IgD-negative memory B cell (primary cell): ENCODE data around the gene SGCA. TPM values are rescaled to one million over a fixed set of nuclear protein-coding genes. Genes with fewer than 3 reads are reported as not detected.
A peak's percentile ranks its signal among the peaks of the same experiment; 100 is the strongest.

ENCODE experiments used
- H3K27ac Mint-ChIP-seq, 3 donors: one replicate each; pipeline ENCODE4 v1.8.0; 2020 to 2022; ENCODE audit warnings: mild to moderate bottlenecking in 3 of 3, mixed read lengths in 3 of 3, moderate library complexity in 1 of 3
- H3K27me3 Mint-ChIP-seq: one replicate; pipeline ENCODE4 v1.8.0; 2021; ENCODE audit warnings: mixed read lengths
- H3K36me3 Mint-ChIP-seq: one replicate; pipeline ENCODE4 v1.8.0; 2020; ENCODE audit warnings: mild to moderate bottlenecking, mixed read lengths
- H3K4me1 Mint-ChIP-seq, 3 donors: one replicate each; pipeline ENCODE4 v1.8.0; 2020 to 2022; ENCODE audit warnings: mixed read lengths in 3 of 3, mild to moderate bottlenecking in 1 of 3
- H3K4me3 Mint-ChIP-seq, 4 donors: one replicate each; pipeline ENCODE4 v1.8.0; 2020 to 2022; ENCODE audit warnings: mild to moderate bottlenecking in 4 of 4, mixed read lengths in 4 of 4, moderate library complexity in 3 of 4
- H3K9me3 Mint-ChIP-seq, 3 donors: one replicate each; pipeline ENCODE4 v1.8.0; 2020 to 2021; ENCODE audit warnings: mixed read lengths in 3 of 3, mild to moderate bottlenecking in 1 of 3
- polyA plus RNA-seq: library from polyadenylated mRNA; unstranded; fragments of 300-500 nt; fragmentation: Illumina TruSeq; gene quantifications from one replicate; pipeline ENCODE4 v1.2.3, GENCODE V29; 2021

SGCA gene
- polyA plus RNA-seq, 1 donor from 2014 or later, result 2.9 TPM

DNA sequence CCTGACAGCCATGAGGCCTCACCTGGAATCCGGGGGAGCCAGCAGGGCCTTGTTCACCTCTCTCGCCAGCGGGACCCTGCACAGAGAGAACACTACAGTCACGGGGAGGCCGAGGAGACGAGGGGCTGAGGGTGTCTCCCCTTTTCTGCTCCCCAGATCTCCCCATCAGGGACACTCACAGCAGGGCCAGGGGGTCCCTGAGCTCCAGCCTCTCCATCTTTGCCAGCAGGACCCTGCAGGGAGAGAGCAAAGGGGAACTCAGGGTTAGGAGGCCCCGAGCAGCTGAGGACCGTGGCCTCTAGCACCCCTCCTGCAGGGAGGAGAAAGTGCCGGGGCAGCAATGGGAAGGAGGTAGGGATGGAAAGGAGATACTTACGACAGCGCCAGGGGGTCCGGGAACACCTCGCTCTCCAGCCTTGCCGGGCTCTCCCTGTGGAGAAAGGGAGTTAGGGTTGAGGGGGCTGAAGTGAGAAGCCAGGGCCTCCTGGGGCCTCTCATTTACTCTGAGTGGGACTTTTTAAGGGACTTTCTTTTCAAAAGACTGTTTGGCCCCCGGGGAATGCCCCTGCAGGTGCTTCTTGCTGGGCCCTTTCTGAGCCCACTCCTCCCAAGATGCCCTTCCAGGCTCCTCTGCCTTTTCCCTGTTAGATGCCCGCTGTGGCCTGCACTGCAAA is 26.9 kb downstream of the SGCA start:
- H3K9me3 Mint-ChIP-seq, result no peaks in the 10 kb centered on the region
- no peaks in the 10 kb centered on the region for H3K36me3 Mint-ChIP-seq
- H3K27ac Mint-ChIP-seq, result peak overlapping the region in 1 of 3 donors; percentile 43
- H3K4me1 Mint-ChIP-seq, result peaks cover 0 to 2% (median 0%) of the 10 kb centered on the region in 3 donors
- peak overlapping the region in 1 of 4 donors; percentile 33 for H3K4me3 Mint-ChIP-seq
- H3K27me3 Mint-ChIP-seq, result no peaks in the 10 kb centered on the region

GRCh38 chr17:50194140-50194933 is 28.5 kb downstream of the SGCA start:
- Mint-ChIP-seq H3K27me3 (peaks cover 8% of the 10 kb centered on the region), H3K36me3 (no peaks in the 10 kb centered on the region), H3K27ac (peak overlapping the region in 1 of 3 donors; percentile 58), H3K4me1 (peaks cover 2 to 7% (median 4%) of the 10 kb centered on the region in 3 donors), H3K4me3 (no peak overlapping the region), H3K9me3 (no peaks in the 10 kb centered on the region)

- Mint-ChIP-seq H3K36me3 (no peaks in the 10 kb centered on the region), H3K9me3 (no peaks in the 10 kb centered on the region), H3K27me3 (peaks cover 10% of the 10 kb centered on the region), H3K4me3 (no peak overlapping the region), H3K27ac (peak overlapping the region in 1 of 3 donors; percentile 71), H3K4me1 (peaks cover 4 to 11% (median 5%) of the 10 kb centered on the region in 3 donors)
Observed at GRCh38 chr17:50194934-50195865, 29.4 kb downstream of the SGCA start.

DNA sequence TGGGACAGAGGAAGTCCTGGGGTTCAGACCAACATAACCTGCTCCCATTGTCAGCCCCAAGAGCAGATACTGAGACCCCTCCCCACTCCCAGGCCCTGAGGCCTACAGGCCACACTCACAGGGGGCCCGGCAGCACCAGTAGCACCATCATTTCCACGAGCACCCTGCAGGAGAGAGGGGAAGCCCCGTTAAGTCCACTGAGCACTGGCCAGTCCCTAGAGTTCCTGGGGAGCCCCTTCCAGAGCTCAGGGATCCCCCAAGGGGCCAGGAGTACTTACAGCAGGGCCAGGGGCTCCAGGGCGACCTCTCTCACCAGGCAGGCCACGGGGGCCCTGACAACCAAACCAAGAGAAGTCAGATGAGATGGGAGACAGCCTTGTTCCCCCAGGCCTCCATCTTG is 30.2 kb downstream of the SGCA start:
- H3K9me3 Mint-ChIP-seq, result no peaks in the 10 kb centered on the region
- peaks cover 18% of the 10 kb centered on the region for H3K27me3 Mint-ChIP-seq
- H3K4me3 Mint-ChIP-seq, result no peak overlapping the region
- no peaks in the 10 kb centered on the region for H3K36me3 Mint-ChIP-seq
- H3K4me1 Mint-ChIP-seq, result peaks cover 7 to 18% (median 8%) of the 10 kb centered on the region in 3 donors
- H3K27ac Mint-ChIP-seq, result no peak overlapping the region

DNA sequence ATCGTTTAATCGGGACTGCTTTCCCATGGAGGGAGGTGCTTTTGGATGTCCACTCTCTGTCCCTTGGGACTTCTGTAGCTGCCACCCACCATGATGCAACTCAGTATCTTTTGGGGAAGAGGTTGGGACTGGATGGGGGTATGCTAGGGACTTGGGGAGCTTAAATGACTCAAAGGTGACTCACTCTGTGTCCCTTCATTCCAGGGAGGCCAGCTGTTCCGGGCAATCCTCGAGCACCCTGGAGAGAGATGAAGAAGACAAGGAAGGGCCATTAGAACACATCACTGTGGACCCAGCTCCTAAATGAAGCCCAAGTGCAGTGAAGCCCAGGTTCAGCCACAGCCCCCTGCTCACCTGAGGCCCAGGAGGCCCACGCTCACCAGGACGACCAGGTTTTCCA is 31.0 kb downstream of the SGCA start:
- Mint-ChIP-seq H3K4me3 (no peak overlapping the region), H3K4me1 (peaks cover 8 to 21% (median 10%) of the 10 kb centered on the region in 3 donors), H3K9me3 (no peaks in the 10 kb centered on the region), H3K27me3 (peaks cover 22% of the 10 kb centered on the region), H3K27ac (no peak overlapping the region), H3K36me3 (no peaks in the 10 kb centered on the region)

DNA sequence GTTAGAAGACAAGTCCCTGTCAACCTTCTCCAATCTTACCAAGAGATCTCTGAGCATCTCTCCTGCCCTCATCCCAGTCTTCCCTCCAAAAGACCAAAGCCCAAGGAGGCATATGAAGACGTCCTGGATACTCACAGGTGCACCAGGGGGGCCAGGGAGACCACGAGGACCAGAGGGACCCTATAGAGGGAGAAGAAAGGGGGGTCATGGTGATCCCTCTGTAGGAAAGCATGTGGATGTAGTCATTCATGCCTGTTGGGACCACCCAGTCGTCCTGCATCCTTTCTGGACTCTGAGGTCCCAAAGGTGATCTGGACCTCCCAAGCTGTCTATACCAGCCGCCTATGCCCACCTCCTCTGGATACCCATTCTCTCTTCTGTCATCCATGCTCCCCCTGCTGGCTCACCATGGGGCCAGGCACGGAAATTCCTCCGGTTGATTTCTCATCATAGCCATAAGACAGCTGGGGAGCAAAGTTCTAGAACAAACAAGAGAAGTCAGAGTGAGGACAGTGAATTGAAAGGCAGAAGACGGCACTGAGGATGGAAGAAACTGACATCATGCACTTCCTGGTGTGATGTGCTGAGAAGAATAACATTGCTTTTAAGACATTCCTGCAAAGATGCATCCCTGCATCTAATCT is 32.3 kb downstream of the SGCA start:
- H3K9me3 Mint-ChIP-seq, result no peaks in the 10 kb centered on the region
- peaks cover 27% of the 10 kb centered on the region for H3K27me3 Mint-ChIP-seq
- peak overlapping the region in 2 of 3 donors; percentile 68 to 90 for H3K27ac Mint-ChIP-seq
- H3K4me1 Mint-ChIP-seq, result peaks cover 8 to 21% (median 9%) of the 10 kb centered on the region in 3 donors
- H3K4me3 Mint-ChIP-seq, result peak overlapping the region in 3 of 4 donors; percentile 17 to 72 (median 28)
- H3K36me3 Mint-ChIP-seq, result no peaks in the 10 kb centered on the region

- H3K9me3 Mint-ChIP-seq, result no peaks in the 10 kb centered on the region
- peak overlapping the region in 2 of 3 donors; percentile 88 to 95 for H3K27ac Mint-ChIP-seq
- H3K4me1 Mint-ChIP-seq, result peaks cover 8 to 21% (median 8%) of the 10 kb centered on the region in 3 donors
- H3K27me3 Mint-ChIP-seq, result peaks cover 37% of the 10 kb centered on the region
- H3K4me3 Mint-ChIP-seq, result peak overlapping the region in 1 of 4 donors; percentile 84
- H3K36me3 Mint-ChIP-seq, result no peaks in the 10 kb centered on the region
Observed at GRCh38 chr17:50199211-50199802, 33.5 kb downstream of the SGCA start.

DNA sequence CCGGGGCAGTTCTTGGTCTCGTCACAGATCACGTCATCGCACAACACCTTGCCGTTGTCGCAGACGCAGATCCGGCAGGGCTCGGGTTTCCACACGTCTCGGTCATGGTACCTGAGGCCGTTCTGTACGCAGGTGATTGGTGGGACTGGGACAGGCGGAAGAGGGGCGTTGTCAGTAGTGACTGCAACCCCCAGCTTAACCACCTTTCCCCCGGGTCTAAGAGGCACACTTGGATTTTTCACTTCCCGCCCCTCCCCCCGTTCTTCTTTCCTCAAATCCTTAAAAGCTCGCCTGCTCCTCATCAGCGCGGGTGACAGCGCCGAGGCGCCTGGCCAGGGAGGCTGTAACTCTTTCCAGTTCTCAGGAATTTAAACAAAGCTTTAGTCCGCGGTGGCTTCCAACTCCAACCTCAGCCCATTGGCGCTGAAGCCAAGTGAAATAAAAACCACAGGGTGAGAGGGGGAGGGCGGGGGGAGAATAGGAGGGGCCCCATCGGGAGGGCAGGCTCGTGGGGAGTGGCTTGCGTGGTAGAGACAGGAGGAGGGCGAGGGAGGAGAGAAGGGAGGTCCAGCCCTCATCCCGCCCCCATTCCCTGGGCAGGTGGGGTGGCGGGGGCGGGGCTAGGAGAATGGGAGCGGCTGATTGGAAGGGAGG is 34.1 kb downstream of the SGCA start:
- Mint-ChIP-seq H3K4me3 (peak overlapping the region; percentile 71 to 95 (median 88)), H3K27ac (peak overlapping the region; percentile 67 to 95 (median 88)), H3K27me3 (peaks cover 42% of the 10 kb centered on the region), H3K9me3 (no peaks in the 10 kb centered on the region), H3K36me3 (no peaks in the 10 kb centered on the region), H3K4me1 (peaks cover 8 to 21% (median 8%) of the 10 kb centered on the region in 3 donors)

DNA sequence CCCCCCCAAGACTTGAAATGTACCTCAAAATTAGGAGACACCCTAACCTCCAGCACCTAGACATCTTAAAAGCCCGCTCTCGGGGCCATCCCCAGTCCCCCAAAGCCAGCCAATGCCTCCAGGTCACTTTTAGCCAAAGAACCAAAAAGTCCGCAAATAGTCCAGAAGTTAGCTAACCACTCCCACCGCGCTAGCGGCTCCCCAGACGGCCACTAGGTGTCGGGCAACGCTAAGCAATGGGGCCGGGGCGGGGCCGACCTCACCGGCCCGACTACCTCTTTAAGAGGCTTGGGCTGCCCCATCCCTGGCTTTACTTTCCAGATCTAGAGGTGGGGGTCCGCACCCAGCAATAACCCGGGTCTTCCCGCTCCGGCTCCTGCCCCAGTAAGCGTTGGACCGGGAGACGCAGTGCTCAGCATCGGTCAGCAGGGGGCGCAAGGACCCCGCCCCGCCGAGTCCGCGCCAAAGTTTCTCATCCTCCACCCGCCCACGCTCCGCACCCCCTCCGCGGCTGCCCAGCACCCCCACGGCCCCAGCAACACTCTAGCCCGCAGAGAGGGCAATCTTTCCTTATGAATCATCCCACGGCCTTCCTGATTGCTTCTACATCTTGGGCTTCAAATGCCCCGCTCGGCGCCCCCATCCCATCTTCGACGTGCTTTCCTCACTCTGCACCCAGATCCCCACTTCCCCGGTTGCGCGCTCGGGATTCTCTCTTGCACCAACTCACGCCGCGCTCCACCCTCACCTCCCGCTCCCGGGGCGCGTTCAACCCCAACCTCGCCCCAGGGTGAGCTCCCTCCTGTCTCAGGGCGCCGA is 34.9 kb downstream of the SGCA start:
- H3K9me3 Mint-ChIP-seq, result no peaks in the 10 kb centered on the region
- H3K27me3 Mint-ChIP-seq, result peaks cover 48% of the 10 kb centered on the region
- H3K27ac Mint-ChIP-seq, result peak overlapping the region; percentile 67 to 95 (median 88)
- peaks cover 8 to 26% (median 8%) of the 10 kb centered on the region in 3 donors for H3K4me1 Mint-ChIP-seq
- H3K36me3 Mint-ChIP-seq, result no peaks in the 10 kb centered on the region
- peak overlapping the region; percentile 71 to 95 (median 88) for H3K4me3 Mint-ChIP-seq

- Mint-ChIP-seq H3K4me3 (peak within 1 kb of the TSS; percentile 71 to 95 (median 88)), H3K9me3 (no peaks in the 10 kb centered on the region), H3K27ac (peak within 1 kb of the TSS in 2 of 3 donors; percentile 88 to 95), H3K4me1 (peaks cover 8 to 26% (median 8%) of the 10 kb centered on the region in 3 donors), H3K27me3 (peaks cover 53% of the 10 kb centered on the region), H3K36me3 (no peaks in the 10 kb centered on the region)
Observed at GRCh38 chr17:50201276-50201854, 35.6 kb downstream of the SGCA start, which contains the start of gene COL1A1. Gene COL1A1 (minus strand): TSS chr17:50201631. CDS start chr17:50201513, 118 bp downstream.

DNA sequence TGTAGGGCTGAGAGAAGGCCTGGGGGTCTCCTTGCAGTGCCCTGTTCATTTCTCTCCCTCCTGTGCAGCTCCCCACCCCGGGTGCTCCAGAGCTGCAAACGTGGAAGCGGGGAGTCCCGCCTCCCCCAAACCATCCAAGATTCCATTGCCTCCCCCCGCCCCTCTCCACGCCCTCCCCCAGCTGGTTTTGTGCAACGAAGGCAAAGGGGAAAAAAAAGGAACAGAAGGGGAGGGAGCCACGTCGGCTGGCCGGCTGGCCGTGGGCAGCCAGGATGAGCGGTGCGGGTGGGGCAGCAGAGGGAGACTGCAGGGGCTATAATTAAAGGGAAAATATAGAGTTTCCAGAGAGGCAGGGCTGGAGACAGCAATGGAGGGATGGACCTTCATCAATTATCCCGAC is 37.3 kb downstream of the SGCA start:
- no peak overlapping the region for H3K4me3 Mint-ChIP-seq
- no peaks in the 10 kb centered on the region for H3K36me3 Mint-ChIP-seq
- H3K4me1 Mint-ChIP-seq, result peaks cover 8 to 25% (median 8%) of the 10 kb centered on the region in 3 donors
- H3K27ac Mint-ChIP-seq, result no peak overlapping the region
- H3K27me3 Mint-ChIP-seq, result peaks cover 65% of the 10 kb centered on the region
- no peaks in the 10 kb centered on the region for H3K9me3 Mint-ChIP-seq

DNA sequence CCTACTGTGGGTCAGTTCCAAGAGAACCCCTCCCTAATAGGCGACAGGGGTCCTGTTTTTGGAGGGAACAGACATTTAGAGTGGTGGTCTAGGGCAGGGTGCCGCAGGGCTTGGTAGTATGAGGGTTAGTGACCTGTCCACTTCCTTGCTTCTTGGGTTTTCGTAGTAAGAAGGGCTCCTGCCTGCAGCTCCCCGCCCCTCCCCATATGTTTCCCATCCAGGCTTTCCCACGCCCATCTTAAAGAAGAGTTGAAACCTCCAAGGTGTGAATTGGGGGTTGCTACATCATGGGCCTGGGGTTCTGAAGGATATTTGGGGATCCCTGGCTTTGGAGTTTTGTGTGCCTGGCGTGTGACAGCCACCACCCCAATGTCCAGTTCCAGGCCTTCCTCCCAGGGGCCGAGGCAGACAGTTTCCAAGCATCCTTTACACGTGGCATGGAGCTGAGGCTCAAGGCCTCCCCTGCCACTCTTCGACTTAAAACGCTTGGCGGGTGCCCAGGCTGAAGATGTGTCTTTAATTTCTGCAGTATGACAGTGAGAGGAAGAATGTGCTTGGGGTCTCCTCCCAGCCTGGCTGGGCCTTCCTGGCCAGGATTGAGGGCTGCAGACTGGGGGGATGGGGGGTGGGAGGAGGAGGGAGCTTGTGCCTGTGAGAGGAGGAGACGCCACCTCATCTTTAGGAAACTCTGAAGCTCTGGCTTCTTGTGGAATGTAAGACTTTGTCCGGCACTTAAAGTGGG is 38.0 kb downstream of the SGCA start:
- Mint-ChIP-seq H3K4me3 (no peak overlapping the region), H3K27ac (no peak overlapping the region), H3K27me3 (peaks cover 66% of the 10 kb centered on the region), H3K4me1 (peaks cover 6 to 20% (median 6%) of the 10 kb centered on the region in 3 donors), H3K9me3 (no peaks in the 10 kb centered on the region), H3K36me3 (no peaks in the 10 kb centered on the region)
